IPS DF 4.7 (cell line): Measurements from ENCODE around the gene KCNH6.

Experiments used
- DNase-seq: peaks from one replicate; pipeline ENCODE4 v3.0.0-alpha.2; 2013; ENCODE audit warnings: low spot score; ENCODE audit errors: extremely low read depth

Gene KCNH6

DNA sequence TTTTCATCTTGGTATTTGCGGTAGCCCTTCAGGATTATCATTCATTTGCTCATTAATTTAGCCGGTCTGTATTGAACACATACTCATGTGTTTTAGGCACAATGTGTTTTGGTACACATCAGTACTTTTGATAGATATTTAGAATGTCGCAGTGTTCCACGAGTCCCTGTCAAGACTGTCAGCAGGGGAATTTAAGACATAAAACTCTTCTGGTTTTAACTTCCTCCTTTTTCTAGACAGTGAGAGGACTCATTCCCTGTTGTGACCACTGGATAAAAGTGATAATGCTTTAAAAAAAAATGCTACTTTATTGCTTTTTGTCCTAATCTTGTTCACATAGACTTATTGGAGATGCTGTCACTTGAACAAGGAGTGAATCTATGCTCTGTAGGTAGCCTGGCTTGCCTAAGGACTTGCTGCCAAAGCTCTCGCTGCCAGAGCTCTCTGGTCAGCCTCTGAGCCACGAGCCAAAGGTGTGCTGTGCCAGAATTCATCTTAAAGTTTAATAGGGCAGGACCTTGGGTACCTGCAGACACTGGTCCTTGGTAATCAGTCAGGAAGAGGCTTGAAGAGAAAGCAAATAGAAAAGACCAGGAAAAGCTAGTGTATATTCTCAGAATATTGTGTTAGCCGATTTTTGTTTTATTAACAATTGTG, 32.5 kb downstream of the KCNH6 start:
- no peak for DNase-seq

DNA sequence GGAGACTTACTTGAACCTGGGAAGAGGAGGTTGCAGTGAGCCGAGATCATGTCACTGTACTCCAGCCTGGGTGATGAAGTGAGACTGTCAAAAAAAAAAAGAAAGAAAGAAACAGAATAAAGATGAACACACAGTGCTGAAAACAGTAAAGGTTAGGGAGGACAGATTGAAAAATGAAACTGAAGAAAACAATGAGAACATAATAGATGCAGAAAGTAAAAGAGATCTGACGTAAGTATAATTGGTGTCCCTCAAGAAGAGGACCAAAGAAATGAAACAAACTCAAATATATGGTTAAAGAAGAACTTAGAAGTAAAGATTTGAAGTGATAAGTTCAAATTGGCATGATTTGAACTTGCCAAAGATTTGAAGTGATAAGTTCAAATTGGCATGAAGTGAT, 34.3 kb downstream of the KCNH6 start:
- no peak for DNase-seq

DNA sequence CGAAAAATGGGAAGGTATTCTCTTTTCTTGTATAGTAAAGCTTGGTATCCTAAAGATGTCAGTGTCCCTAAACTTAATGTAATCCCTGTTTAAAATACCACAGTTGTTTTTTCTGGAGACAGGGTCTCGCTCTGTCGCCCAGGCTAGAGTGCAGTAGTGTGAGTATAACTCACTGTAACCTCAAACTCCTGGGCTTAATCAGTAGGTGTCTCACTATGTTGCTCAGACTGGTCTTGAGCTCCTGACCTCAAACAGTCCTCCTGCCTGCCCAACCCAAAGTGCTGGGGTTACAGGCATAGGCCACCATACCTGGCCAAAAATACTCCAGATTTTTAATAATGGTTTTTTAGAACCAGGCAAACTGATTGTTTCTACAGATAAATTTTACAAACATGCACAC, 35.3 kb downstream of the KCNH6 start:
- DNase-seq: no peak

DNA sequence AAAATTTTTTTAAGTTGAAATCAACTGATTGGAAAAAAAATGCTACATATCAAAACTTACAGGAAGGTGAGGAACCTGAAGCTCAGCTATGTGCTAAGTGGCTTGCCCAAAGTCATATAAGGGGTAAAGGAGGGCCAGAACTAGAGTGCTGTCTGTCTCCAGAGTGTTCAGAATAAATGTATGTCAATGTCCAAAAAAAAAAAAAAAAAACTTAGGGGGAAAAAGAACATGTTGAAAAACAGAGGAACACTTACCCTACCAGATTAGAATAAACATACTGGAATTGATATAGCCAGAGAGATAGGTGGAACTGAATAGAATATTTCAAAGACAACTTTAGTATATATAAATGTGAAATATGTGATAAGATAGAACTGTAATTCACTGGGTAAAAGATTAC, 38.7 kb downstream of the KCNH6 start:
- DNase-seq: no peak

DNA sequence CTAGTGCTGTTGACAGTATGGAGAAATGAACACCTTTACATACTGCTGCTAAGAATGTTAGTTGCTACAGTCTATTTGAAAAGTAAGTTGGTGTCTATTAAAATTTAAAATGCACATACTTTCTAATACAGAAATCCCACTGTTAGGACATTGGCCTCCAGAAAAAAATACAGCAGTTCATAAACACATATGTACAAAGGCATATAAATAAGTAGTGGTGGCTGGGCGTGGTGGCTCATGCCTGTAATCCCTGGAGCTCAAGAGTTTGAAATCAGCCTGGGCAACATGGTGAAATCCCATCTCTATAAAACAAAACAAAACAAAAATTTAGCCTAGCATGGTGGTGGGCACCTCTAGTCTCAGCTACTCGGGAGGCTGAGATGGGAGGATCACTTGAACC, 40.2 kb downstream of the KCNH6 start:
- no peak for DNase-seq

DNA sequence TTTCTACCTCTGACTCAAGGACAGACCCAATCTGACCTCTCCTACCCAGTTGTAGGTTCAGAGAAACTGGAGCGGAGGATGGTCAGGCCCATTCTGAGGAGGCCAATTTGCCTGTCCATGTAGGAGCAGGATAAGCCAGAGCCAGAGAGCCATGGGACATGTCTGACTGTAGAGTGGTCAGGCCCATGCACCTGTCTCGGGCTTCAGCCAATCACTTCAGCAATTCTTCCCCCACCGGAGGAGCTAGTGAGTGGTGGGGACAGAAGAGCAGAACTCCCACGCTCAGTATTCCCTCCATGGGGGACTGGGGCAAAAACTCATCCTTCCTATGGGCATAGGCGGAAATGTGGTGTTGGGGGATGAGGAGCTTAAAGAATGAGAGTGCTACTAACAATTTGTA, 41.4 kb downstream of the KCNH6 start:
- no peak for DNase-seq

DNA sequence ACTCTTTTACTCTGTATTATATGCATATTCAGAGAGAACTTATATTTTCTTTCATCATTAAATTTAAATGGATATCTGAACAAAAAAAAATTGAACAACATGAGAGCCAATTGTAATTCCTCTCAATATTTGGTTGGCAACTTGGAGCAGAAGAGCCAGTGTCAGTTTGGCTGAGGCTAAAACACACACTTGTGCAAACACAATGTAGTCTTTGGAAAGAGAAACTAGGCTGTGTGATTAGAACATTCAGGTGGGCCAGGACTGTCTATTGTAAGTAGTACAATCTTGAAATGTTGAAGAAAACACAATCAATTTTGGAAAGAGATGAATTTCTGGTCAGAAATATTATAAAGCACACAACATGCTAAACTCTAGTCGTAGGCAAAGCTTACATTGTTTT, 44.1 kb downstream of the KCNH6 start:
- DNase-seq: no peak

DNA sequence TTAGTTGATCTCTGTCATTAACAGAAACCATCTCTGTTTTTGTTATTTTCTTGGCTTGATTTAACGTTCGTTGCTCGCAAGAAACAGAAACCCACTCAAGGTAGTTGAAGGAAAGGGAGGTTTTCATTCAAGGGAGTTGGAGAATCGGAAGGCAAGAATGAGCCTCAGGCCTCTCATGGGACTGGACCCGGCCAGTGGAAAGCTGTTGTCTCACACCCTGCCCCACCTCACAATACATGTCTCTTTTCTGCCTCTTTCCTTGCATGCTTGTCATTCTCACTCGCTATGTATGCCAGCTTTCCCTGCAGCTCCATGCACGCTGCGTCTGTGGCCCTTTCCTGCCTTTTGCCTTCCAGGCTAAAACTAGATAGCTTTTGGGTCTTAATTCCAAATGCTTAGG, 45.4 kb downstream of the KCNH6 start:
- DNase-seq: no peak

DNA sequence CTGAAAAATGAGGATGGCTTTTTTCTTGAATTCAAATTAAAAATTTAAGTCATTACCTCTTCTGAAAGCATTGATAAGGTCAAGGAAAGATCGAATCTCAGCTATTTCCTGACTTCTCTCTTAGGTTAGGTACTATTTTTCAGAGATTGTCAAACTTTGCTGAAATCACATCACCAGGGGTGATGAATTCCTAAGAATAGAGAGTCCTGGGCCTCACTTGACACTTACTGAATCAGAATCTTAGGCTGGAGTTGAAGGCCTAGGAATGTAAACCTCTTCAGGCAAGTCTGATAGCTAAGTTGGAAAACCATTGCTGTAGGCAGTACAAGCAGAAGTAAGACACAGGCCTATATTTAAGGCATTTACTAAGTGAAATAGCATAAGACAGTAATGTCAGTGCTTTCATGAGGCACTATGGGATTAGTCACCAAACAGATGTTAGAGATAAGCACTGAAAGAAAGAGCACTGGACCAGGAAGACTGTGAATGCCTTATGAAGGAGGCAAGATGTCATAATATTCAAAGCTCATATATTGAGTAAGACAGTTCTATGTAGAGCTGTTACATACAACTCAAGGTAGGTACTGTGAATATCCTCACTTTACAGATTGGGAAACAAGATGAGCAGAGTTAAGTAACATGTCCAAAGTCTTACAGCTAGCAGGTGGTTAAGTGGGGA, 48.6 kb downstream of the KCNH6 start:
- DNase-seq: no peak

DNA sequence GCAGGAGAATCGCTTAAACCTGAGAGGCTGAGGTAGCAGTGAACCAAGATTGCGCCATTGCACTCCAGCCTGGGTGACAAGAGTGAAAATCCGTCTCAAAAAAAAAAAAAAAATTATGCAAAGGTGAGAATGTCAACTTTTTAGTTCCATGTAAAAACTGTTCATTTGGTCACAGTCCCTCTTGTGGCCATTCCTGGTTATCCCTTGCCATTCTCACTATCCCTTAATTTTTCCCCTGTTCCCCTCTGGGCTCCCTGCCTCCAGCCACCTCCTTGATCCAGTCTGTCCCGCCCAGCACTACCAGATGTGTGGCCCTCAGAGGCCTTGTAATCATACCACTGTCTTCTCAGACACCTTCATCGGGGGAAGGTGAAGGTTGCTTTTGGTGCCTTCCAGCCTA, 50.5 kb downstream of the KCNH6 start:
- no peak for DNase-seq

DNA sequence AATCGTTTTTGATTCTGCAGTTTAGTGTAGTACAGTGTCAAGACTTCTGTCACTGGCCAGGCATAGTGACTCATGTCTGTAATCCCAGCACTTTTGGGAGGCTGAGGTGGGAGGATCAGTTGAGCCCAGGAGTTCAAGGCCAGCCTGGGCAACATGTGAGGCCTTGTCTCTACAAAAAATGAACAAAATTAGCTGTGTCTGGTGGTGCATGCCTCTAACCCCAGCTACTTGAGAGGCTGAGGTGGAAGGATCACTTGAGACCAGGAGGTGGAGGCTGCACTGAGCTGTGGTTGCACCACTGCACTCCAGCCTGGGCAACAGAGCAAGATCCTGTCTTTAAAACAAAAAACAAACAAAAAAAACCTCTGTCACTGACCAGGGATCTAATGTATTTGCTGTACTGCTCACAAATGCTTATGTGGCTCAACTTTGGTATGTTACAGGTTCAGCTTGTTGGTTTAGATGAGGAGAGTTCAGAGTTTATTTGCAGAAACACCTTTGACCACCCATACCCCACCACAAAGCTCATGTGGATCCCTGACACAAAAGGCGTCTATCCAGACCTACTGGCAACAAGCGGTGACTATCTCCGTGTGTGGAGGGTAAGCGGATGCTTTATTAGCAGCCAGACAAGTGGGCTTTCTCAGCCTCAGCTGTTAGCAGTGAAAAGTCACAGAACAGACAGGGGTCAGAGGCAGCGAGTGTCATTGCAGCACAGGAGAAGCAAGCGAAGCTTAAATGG, 55.0 kb downstream of the KCNH6 start:
- no peak for DNase-seq

DNA sequence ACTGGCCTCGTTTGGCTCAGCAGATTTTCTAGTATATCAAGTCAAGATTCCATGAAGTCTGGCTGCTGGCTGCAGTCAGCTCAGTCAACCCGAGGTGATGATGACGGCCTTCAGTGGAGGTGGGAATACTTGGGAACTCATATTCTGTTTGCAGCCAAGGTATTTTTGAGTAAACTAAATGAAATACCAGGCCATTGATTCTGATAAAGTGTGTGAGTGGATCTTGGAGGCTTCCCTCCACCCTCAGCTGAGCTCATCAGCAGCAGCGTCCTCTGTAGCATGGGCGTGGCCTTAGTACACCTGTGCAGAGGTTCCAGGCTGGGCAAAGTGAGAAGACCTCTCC, 55.6 kb downstream of the KCNH6 start:
- no peak for DNase-seq

DNA sequence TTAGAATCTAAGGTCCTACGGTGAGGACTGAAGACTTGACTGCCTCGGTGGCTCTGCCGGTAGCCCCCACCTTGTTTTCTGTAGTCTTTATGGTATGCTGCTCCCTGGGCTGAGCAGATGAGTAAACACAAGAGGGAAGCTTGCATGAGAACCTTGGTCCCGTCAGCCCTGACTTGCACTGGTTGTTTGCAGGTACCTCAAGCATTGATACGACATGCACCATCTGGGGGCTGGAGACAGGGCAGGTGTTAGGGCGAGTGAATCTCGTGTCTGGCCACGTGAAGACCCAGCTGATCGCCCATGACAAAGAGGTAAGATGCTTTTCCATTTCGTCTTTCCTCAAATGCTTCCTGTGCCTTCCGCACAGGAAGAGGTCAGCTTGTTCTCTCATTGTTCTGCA, 56.5 kb downstream of the KCNH6 start:
- DNase-seq: no peak

DNA sequence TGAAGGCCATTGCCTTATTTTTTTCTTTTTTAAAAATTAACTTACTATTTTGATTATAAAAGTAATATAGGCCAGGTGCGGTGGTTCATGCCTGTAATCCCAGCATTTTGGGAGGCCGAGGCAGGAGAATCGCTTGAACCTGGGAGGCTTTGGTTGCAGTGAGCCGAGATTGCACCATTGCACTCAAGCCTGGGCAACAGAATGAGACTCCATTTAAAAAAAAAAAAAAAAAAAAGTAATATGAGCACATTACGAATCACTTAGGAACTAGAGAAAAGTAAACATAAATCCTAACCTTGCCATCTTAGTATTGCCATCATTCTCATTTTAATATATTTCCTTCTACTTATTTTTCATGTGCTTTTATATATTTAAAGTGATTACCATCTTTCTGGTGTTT, 64.6 kb downstream of the KCNH6 start:
- no peak for DNase-seq

DNA sequence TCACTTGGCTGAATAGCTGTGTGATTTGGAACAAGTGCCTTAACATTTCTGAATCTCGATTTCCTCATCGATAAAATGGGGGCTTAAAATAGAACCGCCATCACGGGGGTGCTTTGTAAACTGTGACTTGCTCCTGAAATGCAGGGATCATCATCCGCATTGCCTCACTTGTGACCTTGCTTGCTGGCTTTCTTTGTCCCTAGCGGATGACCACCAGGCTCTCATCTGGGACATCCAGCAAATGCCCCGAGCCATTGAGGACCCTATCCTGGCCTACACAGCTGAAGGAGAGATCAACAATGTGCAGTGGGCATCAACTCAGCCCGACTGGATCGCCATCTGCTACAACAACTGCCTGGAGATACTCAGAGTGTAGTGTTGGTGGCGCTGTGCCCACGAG, 65.6 kb downstream of the KCNH6 start:
- DNase-seq: no peak

DNA sequence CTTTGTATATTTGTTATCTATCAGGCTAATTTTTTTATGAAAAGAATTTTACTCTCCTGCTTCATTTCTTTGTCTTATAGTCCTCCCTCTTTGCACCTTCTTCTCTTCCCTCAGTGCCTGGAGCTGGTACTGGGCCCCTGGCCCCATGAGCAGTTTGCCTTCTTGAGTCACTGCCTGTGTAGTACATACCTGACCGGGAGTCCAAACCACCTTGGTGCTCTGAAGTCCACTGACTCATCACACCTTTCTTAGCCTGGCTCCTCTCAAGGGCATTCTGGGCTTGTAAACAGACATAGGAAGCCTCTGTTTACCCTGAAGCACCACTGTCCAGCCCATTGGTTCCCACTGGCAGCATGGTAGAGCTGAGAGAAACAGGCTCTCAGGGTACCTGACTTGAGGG, 66.5 kb downstream of the KCNH6 start:
- DNase-seq: no peak

DNA sequence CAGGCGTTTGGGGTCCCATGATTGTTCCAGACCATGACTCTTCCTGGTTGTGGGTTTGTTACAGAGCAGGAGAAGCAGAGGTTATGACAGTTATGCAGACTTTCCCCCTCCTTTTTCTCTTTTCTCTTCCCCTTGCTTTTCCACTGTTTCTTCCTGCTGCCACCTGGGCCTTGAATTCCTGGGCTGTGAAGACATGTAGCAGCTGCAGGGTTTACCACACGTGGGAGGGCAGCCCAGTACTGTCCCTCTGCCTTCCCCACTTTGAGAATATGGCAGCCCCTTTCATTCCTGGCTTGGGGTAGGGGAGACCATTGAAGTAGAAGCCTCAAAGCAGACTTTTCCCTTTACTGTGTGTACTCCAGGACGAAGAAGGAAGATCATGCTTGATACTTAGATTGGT, 69.6 kb downstream of the KCNH6 start:
- no peak for DNase-seq

DNA sequence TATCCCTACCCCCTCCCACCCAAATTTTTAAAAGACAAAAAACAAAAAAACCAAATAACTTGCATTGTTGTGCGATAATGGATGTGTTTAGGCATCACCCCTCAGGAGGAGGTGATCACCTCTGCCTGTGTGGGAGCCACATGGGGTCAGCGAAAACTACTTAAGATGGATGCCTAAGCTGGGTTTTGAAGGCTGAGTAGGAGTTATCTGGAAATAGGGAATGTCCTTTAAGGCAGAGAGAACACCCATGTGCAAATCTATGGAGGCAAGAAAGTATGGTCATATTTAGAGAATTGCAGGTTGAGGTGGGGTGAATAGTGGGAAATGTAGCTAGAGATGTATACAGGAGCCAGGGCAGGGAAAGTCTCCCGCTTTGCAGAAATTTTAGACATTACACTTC, 72.0 kb downstream of the KCNH6 start:
- no peak for DNase-seq
